Spleen (tissue), 3 donors: ENCODE results near the gene NAALADL1.

ENCODE experiments used
- POLR2A ChIP-seq, 3 donors: fragments of 450-650 bp; IDR thresholded peaks; one replicate each; pipeline ENCODE4 v1.5.1; 2017; ENCODE audit warnings: antibody characterized with exemption in 3 of 3, mild to moderate bottlenecking in 1 of 3
- POLR2AphosphoS5 ChIP-seq, 3 donors: sonication (generic); formaldehyde crosslinking; IDR thresholded peaks; one replicate each; pipeline ENCODE4 v1.5.1; 2017; ENCODE audit warnings: antibody characterized with exemption in 3 of 3

DNA sequence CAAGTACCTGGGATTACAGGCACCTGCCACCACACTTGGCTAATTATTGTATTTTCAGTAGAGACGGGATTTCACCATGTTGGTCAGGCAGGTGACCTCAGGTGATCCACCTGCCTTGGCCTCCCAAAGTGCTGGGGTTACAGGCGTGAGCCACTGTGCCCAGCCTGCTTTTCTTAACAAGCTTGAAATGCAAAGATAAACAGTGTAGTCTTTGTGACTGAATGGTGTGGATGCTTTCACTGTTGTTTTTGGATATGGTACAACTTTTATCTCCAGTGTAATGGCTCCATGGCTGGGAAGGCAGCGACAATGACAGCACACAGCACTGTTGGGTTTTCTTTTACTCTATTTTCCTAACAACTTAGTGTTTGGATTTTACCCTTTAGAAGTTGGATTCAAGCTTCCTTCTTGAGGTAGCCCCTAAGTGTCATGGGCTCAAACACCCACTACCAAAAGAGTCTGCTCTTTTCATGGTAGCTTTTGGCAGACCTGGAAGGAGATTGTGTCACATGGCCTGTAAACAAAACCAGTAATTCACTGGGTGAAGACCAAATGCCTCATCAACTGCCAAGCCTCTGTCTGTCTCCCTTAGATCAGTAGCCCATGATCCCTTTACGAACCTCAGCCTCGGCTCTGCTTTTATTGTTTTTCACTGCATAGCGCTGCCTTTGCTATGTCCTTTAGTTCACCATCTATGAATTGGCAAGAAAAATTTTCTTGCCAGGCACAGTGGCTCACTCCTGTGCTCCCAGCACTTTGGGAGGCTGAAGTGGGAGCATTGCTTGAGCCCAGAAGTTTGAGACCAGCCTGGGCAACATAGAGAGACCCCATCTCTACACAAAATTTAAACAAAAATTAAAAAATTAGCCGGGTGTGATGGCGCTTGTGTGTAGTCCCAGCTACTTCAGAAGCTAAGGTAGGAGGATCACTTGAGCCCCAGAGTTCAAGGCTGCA, 44.1 kb upstream of the NAALADL1 start:
- TF ChIP-seq POLR2AphosphoS5 (IDR thresholded peaks at IDR 0.05) (no peak), POLR2A (IDR thresholded peaks at IDR 0.05) (no peak)
